Kidney (tissue), 14 donors: ENCODE measurements around the gene COL4A2. TPM values are rescaled to one million over a fixed set of nuclear protein-coding genes. Genes with fewer than 3 reads are reported as not detected.

Source experiments
- DNase-seq, 5 donors: peaks; one replicate each; pipeline ENCODE4 v3.0.0-alpha.2; 2013 to 2020
- FAIRE-seq: peaks from 2 replicates; lab custom pipeline; 2012; peaks lifted over from hg19 to GRCh38; lab: Jason Lieb, UNC
- H3K27ac ChIP-seq, 2 donors: one replicate each; pipeline ENCODE4 v1.7.0; 2013; ENCODE audit warnings: low read depth in 2 of 2, low read length in 2 of 2, inconsistent platforms in 1 of 2
- H3K27me3 ChIP-seq: one replicate; pipeline ENCODE4 v1.7.1; 2013; ENCODE audit warnings: low read length, inconsistent platforms; ENCODE audit not compliant: control insufficient read depth, insufficient read depth
- H3K36me3 ChIP-seq, 3 donors: one replicate each; pipeline versions ENCODE4 v1.7.0 to v1.7.1; 2013; ENCODE audit warnings: low read length in 3 of 3, control low read depth in 1 of 3, inconsistent platforms in 1 of 3; ENCODE audit not compliant: insufficient read depth in 3 of 3, control insufficient read depth in 2 of 3
- H3K4me1 ChIP-seq, 3 donors: one replicate each; pipeline versions ENCODE4 v1.7.0 to v1.7.1; 2013; ENCODE audit warnings: low read length in 3 of 3, inconsistent platforms in 1 of 3, low read depth in 1 of 3; ENCODE audit not compliant: control insufficient read depth in 2 of 3, insufficient read depth in 2 of 3
- H3K4me3 ChIP-seq, 3 donors: one replicate each; pipeline versions ENCODE4 v1.7.0 to v1.8.1; 2013; ENCODE audit warnings: low read length in 3 of 3, control low read depth in 1 of 3, inconsistent platforms in 1 of 3
- H3K9ac ChIP-seq, 3 donors: one replicate each; pipeline versions ENCODE4 v1.7.0 to v1.7.1; 2013; ENCODE audit warnings: low read length in 3 of 3, control low read depth in 1 of 3, inconsistent platforms in 1 of 3
- H3K9me3 ChIP-seq, 3 donors: one replicate each; pipeline versions ENCODE4 v1.7.0 to v1.7.1; 2013; ENCODE audit warnings: low read length in 3 of 3, control low read depth in 1 of 3, inconsistent platforms in 1 of 3; ENCODE audit not compliant: control insufficient read depth in 2 of 3, insufficient read depth in 1 of 3
- intact Hi-C: fragments of 100-400 bp; cut with DNase I; formaldehyde crosslinking; loops from one replicate; pipeline ENCODE4 v1.11.1; 2022
- polyA plus RNA-seq: library from polyadenylated mRNA; stranded (reverse); fragments of 350-450 nt; fragmentation: Illumina TruSeq; extraction: RNeasy Lipid Tissue Mini Kit (QIAGEN cat#74804); gene quantifications from one replicate; pipeline ENCODE4 v1.2.3, GENCODE V29; 2014; ENCODE audit warnings: low read depth, low replicate concordance; ENCODE audit not compliant: insufficient read depth
- total RNA-seq: library from RNA; stranded (reverse); fragmentation: NEBNext Ultra II Directional; extraction: Animal tissue kit (Norgen Biotek cat#: 25700); gene quantifications from one replicate; pipeline ENCODE4 v1.2.1, GENCODE V29; 2021
- TF ChIP-seq, protein P1 (sequence below): IDR thresholded peaks from 3 replicates; pipeline ENCODE4 v1.5.1; 2012; ENCODE audit warnings: mild to moderate bottlenecking, moderate library complexity, borderline replicate concordance; ENCODE audit not compliant: insufficient read depth; ENCODE audit errors: extremely low read depth
- donor health status: control.
- donor health status: control.
- donor health status: control.
- donor health status: control.
- donor health status: control.
- donor health status: DM: yes; HTN: yes; CAD: no.
- donor health status: Normal renal cell carcinoma (clear cell type).

Gene COL4A2
- total and polyA plus RNA-seq, 2 donors from 2014 or later: 126 to 265 TPM

DNA sequence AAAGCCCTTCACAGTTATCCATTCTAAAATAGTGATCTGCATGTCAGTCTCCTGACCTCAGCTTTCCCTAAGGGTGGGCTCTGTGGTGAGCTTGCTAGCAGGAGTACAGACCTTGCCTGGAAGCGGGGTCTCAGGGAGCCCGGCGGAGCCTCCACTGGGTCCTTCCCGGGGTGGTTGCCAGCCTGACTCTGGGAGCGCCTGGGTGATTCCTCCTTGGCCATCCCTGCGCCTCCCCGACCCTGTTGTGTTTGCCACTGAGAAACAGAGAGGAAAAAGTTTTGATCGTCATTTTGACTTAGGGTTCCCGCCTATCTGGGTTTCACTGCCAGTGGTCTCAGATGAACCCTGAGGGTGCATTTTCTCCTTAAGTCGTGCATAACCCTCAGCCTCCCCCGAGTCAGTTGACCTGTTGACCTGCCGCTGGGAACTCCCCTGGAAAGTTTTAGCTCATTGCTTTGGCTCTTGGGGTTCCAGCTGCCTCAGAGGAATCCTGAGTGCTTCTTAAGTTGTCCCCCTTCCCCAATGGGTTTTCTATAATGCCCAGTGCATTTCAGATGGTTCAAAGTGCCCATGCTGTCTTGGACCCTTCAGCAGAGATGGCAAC, 136.6 kb downstream of the COL4A2 start:
- H3K9me3 ChIP-seq: no peaks in the 10 kb centered on the region
- TF ChIP-seq, protein P1, sequence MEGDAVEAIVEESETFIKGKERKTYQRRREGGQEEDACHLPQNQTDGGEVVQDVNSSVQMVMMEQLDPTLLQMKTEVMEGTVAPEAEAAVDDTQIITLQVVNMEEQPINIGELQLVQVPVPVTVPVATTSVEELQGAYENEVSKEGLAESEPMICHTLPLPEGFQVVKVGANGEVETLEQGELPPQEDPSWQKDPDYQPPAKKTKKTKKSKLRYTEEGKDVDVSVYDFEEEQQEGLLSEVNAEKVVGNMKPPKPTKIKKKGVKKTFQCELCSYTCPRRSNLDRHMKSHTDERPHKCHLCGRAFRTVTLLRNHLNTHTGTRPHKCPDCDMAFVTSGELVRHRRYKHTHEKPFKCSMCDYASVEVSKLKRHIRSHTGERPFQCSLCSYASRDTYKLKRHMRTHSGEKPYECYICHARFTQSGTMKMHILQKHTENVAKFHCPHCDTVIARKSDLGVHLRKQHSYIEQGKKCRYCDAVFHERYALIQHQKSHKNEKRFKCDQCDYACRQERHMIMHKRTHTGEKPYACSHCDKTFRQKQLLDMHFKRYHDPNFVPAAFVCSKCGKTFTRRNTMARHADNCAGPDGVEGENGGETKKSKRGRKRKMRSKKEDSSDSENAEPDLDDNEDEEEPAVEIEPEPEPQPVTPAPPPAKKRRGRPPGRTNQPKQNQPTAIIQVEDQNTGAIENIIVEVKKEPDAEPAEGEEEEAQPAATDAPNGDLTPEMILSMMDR: no peak
- intact Hi-C loops: no loop called here
- H3K27me3 ChIP-seq: no peaks in the 10 kb centered on the region
- no peak overlapping the region for H3K9ac ChIP-seq
- no peak overlapping the region for H3K27ac ChIP-seq
- peaks cover 0 to 2% (median 0%) of the 10 kb centered on the region in 3 donors for H3K4me1 ChIP-seq
- peaks cover 7 to 25% (median 22%) of the 10 kb centered on the region in 3 donors for H3K36me3 ChIP-seq
- no peak for DNase-seq
- FAIRE-seq: no peak
- no peak overlapping the region for H3K4me3 ChIP-seq

- Histone ChIP-seq H3K27ac (no peak overlapping the region), H3K4me3 (no peak overlapping the region), H3K4me1 (peaks cover 0 to 2% (median 0%) of the 10 kb centered on the region in 3 donors), H3K9ac (no peak overlapping the region), H3K36me3 (peaks cover 7 to 26% (median 22%) of the 10 kb centered on the region in 3 donors), H3K9me3 (no peaks in the 10 kb centered on the region), H3K27me3 (no peaks in the 10 kb centered on the region)
- TF ChIP-seq, protein P1: no peak
- FAIRE-seq: no peak
- intact Hi-C loops: no loop called here
- DNase-seq: no peak
Measured at GRCh38 chr13:110444226-110444653, 137.2 kb downstream of the COL4A2 start.

DNA sequence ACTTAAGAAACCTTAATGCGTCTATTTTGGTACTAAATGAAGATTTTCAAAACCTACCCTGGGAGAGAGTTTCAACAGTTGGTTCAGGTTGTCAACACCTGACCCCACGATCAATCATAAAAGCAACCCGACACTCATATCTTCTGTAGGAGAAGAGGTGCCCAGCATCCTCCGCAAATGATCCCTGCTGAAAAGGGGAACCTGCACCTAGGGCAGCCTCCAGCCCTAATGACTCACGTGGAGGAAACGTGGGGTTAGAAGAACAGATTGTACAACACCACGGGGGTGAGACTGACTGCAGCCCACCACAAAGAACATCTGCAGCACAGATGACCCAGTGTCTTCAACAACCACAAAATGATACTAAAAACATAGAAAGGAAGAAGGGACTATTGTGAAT, 138.1 kb downstream of the COL4A2 start:
- no peak overlapping the region for H3K27ac ChIP-seq
- TF ChIP-seq, protein P1: no peak

More for the DNA sequence above, 138.1 kb downstream of the COL4A2 start:
- Histone ChIP-seq H3K36me3 (peaks cover 7 to 29% (median 16%) of the 10 kb centered on the region in 3 donors), H3K9me3 (no peaks in the 10 kb centered on the region), H3K4me1 (peaks cover 0 to 2% (median 0%) of the 10 kb centered on the region in 3 donors), H3K9ac (no peak overlapping the region), H3K27me3 (no peaks in the 10 kb centered on the region), H3K4me3 (no peak overlapping the region)
- FAIRE-seq: no peak
- intact Hi-C loops: no loop called here
- DNase-seq: no peak
